Loucy (cell line): ENCODE results near the gene NAPEPLD.

ENCODE experiments used
- H2AFZ ChIP-seq: fragments of 200-600 bp; sonication (generic); 2 replicates; pipeline ENCODE4 v1.6.0; 2016; ENCODE audit warnings: antibody characterized with exemption, mild to moderate bottlenecking, low read length, moderate library complexity
- H3F3A ChIP-seq: fragments of 200-600 bp; 2 replicates; pipeline ENCODE4 v1.6.0; 2016; ENCODE audit warnings: antibody characterized with exemption, low read depth, mild to moderate bottlenecking
- H3K27me3 ChIP-seq: fragments of 200-600 bp; sonication (generic); 2 replicates; pipeline ENCODE4 v1.6.1; 2014; ENCODE audit warnings: low read length, mild to moderate bottlenecking; ENCODE audit not compliant: insufficient read depth, poor library complexity, severe bottlenecking
- H3K36me3 ChIP-seq: fragments of 200-600 bp; sonication (generic); 2 replicates; pipeline ENCODE4 v1.6.1; 2016; ENCODE audit warnings: low read length; ENCODE audit not compliant: insufficient read depth
- H3K4me1 ChIP-seq: fragments of 200-600 bp; sonication (generic); 2 replicates; pipeline ENCODE4 v1.5.1; 2014; ENCODE audit warnings: low read length, mild to moderate bottlenecking; ENCODE audit not compliant: insufficient read depth, poor library complexity, severe bottlenecking
- H3K4me2 ChIP-seq: fragments of 200-600 bp; sonication (generic); 2 replicates; pipeline ENCODE4 v1.6.0; 2014; ENCODE audit warnings: antibody characterized with exemption, low read length, low read depth, mild to moderate bottlenecking; ENCODE audit not compliant: poor library complexity, severe bottlenecking
- H3K4me3 ChIP-seq: fragments of 200-600 bp; sonication (generic); 2 replicates; pipeline ENCODE4 v1.5.1; 2014; ENCODE audit warnings: low read length, mild to moderate bottlenecking, mixed read lengths; ENCODE audit not compliant: poor library complexity, severe bottlenecking
- H3K79me2 ChIP-seq: fragments of 200-600 bp; sonication (generic); 2 replicates; pipeline ENCODE4 v1.6.1; 2014; ENCODE audit warnings: low read length; ENCODE audit not compliant: insufficient read depth
- H3K9ac ChIP-seq: fragments of 200-600 bp; sonication (generic); 2 replicates; pipeline ENCODE4 v1.6.0; 2014; ENCODE audit warnings: mild to moderate bottlenecking, low read depth, low read length, moderate library complexity; ENCODE audit not compliant: poor library complexity, severe bottlenecking
- H3K9me2 ChIP-seq: fragments of 200-600 bp; sonication (generic); replicated peaks from 2 replicates; pipeline ENCODE4 v1.6.1; 2016; ENCODE audit warnings: low read depth, low read length, mixed read lengths
- H3K9me3 ChIP-seq: fragments of 200-600 bp; sonication (generic); 2 replicates; pipeline ENCODE4 v1.6.1; 2014; ENCODE audit warnings: mild to moderate bottlenecking, antibody characterized with exemption, low read length, low read depth; ENCODE audit not compliant: insufficient read depth
- H4K20me1 ChIP-seq: fragments of 200-600 bp; sonication (generic); 2 replicates; pipeline ENCODE4 v1.6.0; 2014; ENCODE audit warnings: antibody characterized with exemption, low read length, mild to moderate bottlenecking; ENCODE audit not compliant: insufficient read depth, poor library complexity, severe bottlenecking
- EZH2phosphoT487 ChIP-seq: fragments of 200-600 bp; IDR thresholded peaks from 2 replicates; pipeline ENCODE4 v1.6.1; 2018; ENCODE audit warnings: antibody characterized with exemption, mild to moderate bottlenecking, moderate library complexity, borderline replicate concordance
- TF ChIP-seq, protein P1 (sequence below): fragments of 200-600 bp; sonication (generic); conservative IDR thresholded peaks from 2 replicates; pipeline ENCODE4 v1.5.1; 2014; ENCODE audit warnings: mild to moderate bottlenecking, antibody characterized with exemption, low read length

Gene NAPEPLD

DNA sequence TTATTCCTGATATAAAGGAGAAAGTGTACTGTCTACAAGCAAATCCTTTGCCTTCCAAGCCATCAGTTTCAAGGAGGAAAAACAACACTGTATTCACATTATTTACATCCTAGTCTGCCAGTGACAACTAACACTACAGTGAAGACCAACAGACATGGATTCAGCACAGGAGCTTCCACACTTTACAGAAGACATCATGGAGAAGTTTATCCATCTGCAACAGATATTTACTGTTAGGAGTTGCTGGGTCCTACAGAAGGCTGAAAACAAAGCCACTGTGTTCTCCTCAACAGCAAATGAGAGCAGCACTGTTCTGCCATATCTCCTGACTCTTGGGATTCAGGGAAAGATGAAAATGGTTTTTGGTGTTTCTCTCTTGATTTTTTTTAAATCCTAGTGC lies 31.9 kb downstream of the NAPEPLD start:
- H3K4me1 ChIP-seq, result no peaks in the 10 kb centered on the region
- no peak overlapping the region for H3K4me3 ChIP-seq
- H4K20me1 ChIP-seq, result no peaks in the 10 kb centered on the region
- no peak overlapping the region for H3K9ac ChIP-seq
- H3K27me3 ChIP-seq, result no peaks in the 10 kb centered on the region
- peaks cover 4% of the 10 kb centered on the region; the same call in 1 of the 2 replicates for H3K36me3 ChIP-seq
- H3K9me2 ChIP-seq, result no peaks in the 10 kb centered on the region
- no peak for TF ChIP-seq EZH2phosphoT487
- TF ChIP-seq, protein P1, sequence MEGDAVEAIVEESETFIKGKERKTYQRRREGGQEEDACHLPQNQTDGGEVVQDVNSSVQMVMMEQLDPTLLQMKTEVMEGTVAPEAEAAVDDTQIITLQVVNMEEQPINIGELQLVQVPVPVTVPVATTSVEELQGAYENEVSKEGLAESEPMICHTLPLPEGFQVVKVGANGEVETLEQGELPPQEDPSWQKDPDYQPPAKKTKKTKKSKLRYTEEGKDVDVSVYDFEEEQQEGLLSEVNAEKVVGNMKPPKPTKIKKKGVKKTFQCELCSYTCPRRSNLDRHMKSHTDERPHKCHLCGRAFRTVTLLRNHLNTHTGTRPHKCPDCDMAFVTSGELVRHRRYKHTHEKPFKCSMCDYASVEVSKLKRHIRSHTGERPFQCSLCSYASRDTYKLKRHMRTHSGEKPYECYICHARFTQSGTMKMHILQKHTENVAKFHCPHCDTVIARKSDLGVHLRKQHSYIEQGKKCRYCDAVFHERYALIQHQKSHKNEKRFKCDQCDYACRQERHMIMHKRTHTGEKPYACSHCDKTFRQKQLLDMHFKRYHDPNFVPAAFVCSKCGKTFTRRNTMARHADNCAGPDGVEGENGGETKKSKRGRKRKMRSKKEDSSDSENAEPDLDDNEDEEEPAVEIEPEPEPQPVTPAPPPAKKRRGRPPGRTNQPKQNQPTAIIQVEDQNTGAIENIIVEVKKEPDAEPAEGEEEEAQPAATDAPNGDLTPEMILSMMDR, result no peak
- no peaks in the 10 kb centered on the region for H3F3A ChIP-seq
- no peaks in the 10 kb centered on the region for H3K79me2 ChIP-seq
- no peaks in the 10 kb centered on the region for H3K9me3 ChIP-seq
- no peak overlapping the region for H3K4me2 ChIP-seq
- H2AFZ ChIP-seq, result no peak overlapping the region

DNA sequence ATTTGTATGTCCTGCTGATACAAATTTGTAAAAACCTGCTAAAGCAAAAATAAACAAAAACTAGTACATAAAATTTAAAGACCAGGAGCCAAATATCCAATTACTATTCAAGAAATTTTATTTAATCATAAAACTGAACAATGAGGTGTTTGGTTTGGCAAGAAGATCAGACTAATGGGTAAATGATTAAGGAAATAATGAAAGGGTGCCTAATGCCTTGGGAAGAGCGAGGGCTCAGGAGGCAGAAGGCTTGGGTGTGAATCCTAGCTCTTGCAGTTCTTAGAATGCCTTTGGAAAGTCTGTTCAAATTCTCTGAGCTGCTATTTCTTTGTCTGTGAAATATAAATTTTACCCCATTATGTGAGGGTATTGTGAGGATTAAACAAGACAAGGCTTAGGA lies 32.4 kb downstream of the NAPEPLD start:
- H3K4me2 ChIP-seq, result no peak overlapping the region
- no peaks in the 10 kb centered on the region for H3K4me1 ChIP-seq
- TF ChIP-seq, protein P1, result no peak
- no peak for TF ChIP-seq EZH2phosphoT487
- no peaks in the 10 kb centered on the region for H3F3A ChIP-seq
- H3K9me3 ChIP-seq, result no peaks in the 10 kb centered on the region
- H3K9me2 ChIP-seq, result no peaks in the 10 kb centered on the region
- H4K20me1 ChIP-seq, result no peaks in the 10 kb centered on the region
- no peaks in the 10 kb centered on the region for H3K27me3 ChIP-seq
- H2AFZ ChIP-seq, result no peak overlapping the region
- no peak overlapping the region for H3K9ac ChIP-seq
- H3K79me2 ChIP-seq, result no peaks in the 10 kb centered on the region
- H3K4me3 ChIP-seq, result no peak overlapping the region
- peaks cover 4% of the 10 kb centered on the region; the same call in 1 of the 2 replicates for H3K36me3 ChIP-seq

DNA sequence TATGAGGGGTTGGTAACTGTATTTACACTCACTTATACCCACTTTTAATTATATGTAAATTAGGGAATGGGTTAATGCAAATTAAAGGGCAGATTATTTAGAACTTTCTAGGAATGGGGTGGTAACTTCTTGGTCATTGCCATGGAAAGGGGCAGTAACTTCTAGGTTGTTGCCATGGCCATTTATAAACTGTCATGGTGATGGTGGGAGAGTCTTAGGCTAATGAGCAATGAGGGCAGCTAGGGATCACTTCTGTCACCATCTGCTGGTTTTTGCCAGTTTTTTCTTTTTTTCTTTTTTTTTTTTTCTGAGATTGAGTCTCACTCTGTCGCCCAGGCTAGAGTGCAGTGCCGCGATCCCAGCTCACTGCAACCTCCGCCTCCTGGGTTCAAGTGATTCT lies 33.1 kb downstream of the NAPEPLD start:
- no peaks in the 10 kb centered on the region for H3F3A ChIP-seq
- H3K4me1 ChIP-seq, result no peaks in the 10 kb centered on the region
- no peaks in the 10 kb centered on the region for H3K79me2 ChIP-seq
- no peaks in the 10 kb centered on the region for H3K9me3 ChIP-seq
- no peak overlapping the region for H3K9ac ChIP-seq
- TF ChIP-seq, protein P1, result no peak
- no peak for TF ChIP-seq EZH2phosphoT487
- no peaks in the 10 kb centered on the region for H4K20me1 ChIP-seq
- H3K4me2 ChIP-seq, result no peak overlapping the region
- no peaks in the 10 kb centered on the region for H3K9me2 ChIP-seq
- H2AFZ ChIP-seq, result no peak overlapping the region
- H3K4me3 ChIP-seq, result no peak overlapping the region
- no peaks in the 10 kb centered on the region for H3K27me3 ChIP-seq
- no peaks in the 10 kb centered on the region; the same call in 1 of the 2 replicates for H3K36me3 ChIP-seq
